Measurements from ENCODE around the gene ADARB2. TPM values are rescaled to one million over a fixed set of nuclear protein-coding genes. Genes with fewer than 3 reads are reported as not detected.

The ADARB2 gene
- total RNA-seq, 6 donors from 2014 or later, result 0.69 to 5.2 (median 1.8) TPM

- ATAC-seq (ENCODE audit: low FRiP score in 2 of 2) (peak in 1 of 2 donors; percentile 28), DNase-seq (no peak)
- Histone ChIP-seq H3K36me3 (no peaks in the 10 kb centered on the region), H3K27ac (no peak overlapping the region), H3K4me1 (no peaks in the 10 kb centered on the region), H3K27me3 (no peaks in the 10 kb centered on the region), H3K4me3 (no peak overlapping the region), H3K9me3 (no peaks in the 10 kb centered on the region)
- no peak for TF ChIP-seq POLR2AphosphoS5 (IDR thresholded peaks at IDR 0.05)
- TF ChIP-seq, protein P1, sequence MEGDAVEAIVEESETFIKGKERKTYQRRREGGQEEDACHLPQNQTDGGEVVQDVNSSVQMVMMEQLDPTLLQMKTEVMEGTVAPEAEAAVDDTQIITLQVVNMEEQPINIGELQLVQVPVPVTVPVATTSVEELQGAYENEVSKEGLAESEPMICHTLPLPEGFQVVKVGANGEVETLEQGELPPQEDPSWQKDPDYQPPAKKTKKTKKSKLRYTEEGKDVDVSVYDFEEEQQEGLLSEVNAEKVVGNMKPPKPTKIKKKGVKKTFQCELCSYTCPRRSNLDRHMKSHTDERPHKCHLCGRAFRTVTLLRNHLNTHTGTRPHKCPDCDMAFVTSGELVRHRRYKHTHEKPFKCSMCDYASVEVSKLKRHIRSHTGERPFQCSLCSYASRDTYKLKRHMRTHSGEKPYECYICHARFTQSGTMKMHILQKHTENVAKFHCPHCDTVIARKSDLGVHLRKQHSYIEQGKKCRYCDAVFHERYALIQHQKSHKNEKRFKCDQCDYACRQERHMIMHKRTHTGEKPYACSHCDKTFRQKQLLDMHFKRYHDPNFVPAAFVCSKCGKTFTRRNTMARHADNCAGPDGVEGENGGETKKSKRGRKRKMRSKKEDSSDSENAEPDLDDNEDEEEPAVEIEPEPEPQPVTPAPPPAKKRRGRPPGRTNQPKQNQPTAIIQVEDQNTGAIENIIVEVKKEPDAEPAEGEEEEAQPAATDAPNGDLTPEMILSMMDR (IDR thresholded peaks at IDR 0.05), result no peak
- no peak for TF ChIP-seq POLR2A (IDR thresholded peaks at IDR 0.05)
- TF ChIP-seq EP300 (IDR thresholded peaks at IDR 0.05), result no peak
- 54% methylated on average over 8 to 12 of the region's 13 CpGs for WGBS, 2 donors
Measured at GRCh38 chr10:1575481-1576244, 161.7 kb downstream of the ADARB2 start.

GRCh38 chr10:1574719-1575118 lies 162.6 kb downstream of the ADARB2 start:
- WGBS, 2 donors, result 72 to 78% methylated on average over 2 of the region's 2 CpGs
- no peak for ATAC-seq (ENCODE audit: low FRiP score in 2 of 2)
- Histone ChIP-seq H3K9me3 (no peaks in the 10 kb centered on the region), H3K4me3 (no peak overlapping the region), H3K36me3 (no peaks in the 10 kb centered on the region), H3K4me1 (no peaks in the 10 kb centered on the region), H3K27me3 (no peaks in the 10 kb centered on the region), H3K27ac (no peak overlapping the region)
- TF ChIP-seq POLR2A (IDR thresholded peaks at IDR 0.05), result no peak
- TF ChIP-seq POLR2AphosphoS5 (IDR thresholded peaks at IDR 0.05), result no peak
- TF ChIP-seq EP300 (IDR thresholded peaks at IDR 0.05), result no peak
- TF ChIP-seq, protein P1 (IDR thresholded peaks at IDR 0.05), result no peak
- no peak for DNase-seq

GRCh38 chr10:1573981-1574380 lies 163.3 kb downstream of the ADARB2 start:
- TF ChIP-seq POLR2A (IDR thresholded peaks at IDR 0.05) (no peak), EP300 (IDR thresholded peaks at IDR 0.05) (no peak), POLR2AphosphoS5 (IDR thresholded peaks at IDR 0.05) (no peak)
- TF ChIP-seq, protein P1 (IDR thresholded peaks at IDR 0.05), result no peak
- no peak overlapping the region for H3K4me3 ChIP-seq
- H3K27me3 ChIP-seq, result no peaks in the 10 kb centered on the region
- H3K4me1 ChIP-seq, result no peaks in the 10 kb centered on the region
- 87 to 88% methylated on average over 12 of the region's 12 CpGs for WGBS, 2 donors
- H3K27ac ChIP-seq, result no peak overlapping the region
- H3K9me3 ChIP-seq, result no peaks in the 10 kb centered on the region
- DNase-seq (no peak), ATAC-seq (ENCODE audit: low FRiP score in 2 of 2) (no peak)
- no peaks in the 10 kb centered on the region for H3K36me3 ChIP-seq

DNA sequence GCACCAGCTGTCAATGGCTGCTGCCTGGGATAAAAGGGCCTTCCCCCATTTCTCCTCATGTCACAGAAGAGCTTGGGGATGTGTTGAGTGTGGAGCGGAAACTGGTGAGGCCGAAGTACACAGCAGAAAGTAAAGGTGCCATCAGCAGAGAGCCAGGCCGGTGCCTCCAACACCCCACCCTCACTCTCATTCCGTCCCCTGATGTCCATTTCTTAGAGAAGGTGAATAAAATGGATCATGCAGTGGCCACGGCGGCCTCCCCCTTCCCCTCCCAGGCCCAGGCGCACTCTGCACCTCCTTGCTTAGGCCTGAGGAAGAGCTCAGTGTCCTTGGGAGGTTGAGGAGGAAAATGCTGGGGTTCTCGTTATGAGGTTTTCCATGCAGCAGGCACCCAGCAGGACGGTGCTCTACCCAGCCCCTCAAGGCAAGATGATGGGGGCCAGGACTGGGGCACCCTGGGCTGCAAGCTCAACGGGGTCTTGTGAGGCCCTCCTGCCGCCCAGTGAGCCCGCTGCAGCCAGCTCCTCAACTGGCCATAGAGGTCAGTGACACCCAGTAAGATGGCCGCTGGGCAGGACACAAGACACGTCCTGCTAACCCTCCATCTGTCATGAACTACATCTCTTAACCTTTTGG lies 163.9 kb downstream of the ADARB2 start:
- DNase-seq (no peak), ATAC-seq (ENCODE audit: low FRiP score in 2 of 2) (no peak)
- Histone ChIP-seq H3K27ac (no peak overlapping the region), H3K36me3 (no peaks in the 10 kb centered on the region), H3K27me3 (no peaks in the 10 kb centered on the region), H3K4me1 (no peaks in the 10 kb centered on the region), H3K4me3 (no peak overlapping the region), H3K9me3 (no peaks in the 10 kb centered on the region)
- 92% methylated on average over 11 to 14 of the region's 14 CpGs for WGBS, 2 donors
- TF ChIP-seq EP300 (IDR thresholded peaks at IDR 0.05), result no peak
- TF ChIP-seq, protein P1 (IDR thresholded peaks at IDR 0.05), result no peak
- TF ChIP-seq POLR2AphosphoS5 (IDR thresholded peaks at IDR 0.05), result no peak
- no peak for TF ChIP-seq POLR2A (IDR thresholded peaks at IDR 0.05)
